ENCODE results near the gene TMIE.

The TMIE gene

GRCh38 chr3:46708401-46709156 is 7.4 kb downstream of the TMIE start:
- DNase-seq (ENCODE audit: low read depth), result no peak

- no peak for DNase-seq (ENCODE audit: low read depth)
Observed at GRCh38 chr3:46709157-46709654, 8.0 kb downstream of the TMIE start.

GRCh38 chr3:46709721-46710120 is 8.5 kb downstream of the TMIE start:
- DNase-seq (ENCODE audit: low read depth), result no peak

GRCh38 chr3:46710229-46710628 is 9.0 kb downstream of the TMIE start:
- DNase-seq (ENCODE audit: low read depth), result no peak

GRCh38 chr3:46710671-46711295 is 9.6 kb downstream of the TMIE start:
- DNase-seq (ENCODE audit: low read depth), result no peak

- DNase-seq (ENCODE audit: low read depth), result no peak
Observed at GRCh38 chr3:46711305-46711704, 10.1 kb downstream of the TMIE start.

GRCh38 chr3:46711760-46712159 is 10.6 kb downstream of the TMIE start:
- DNase-seq (ENCODE audit: low read depth), result no peak

GRCh38 chr3:46712191-46713049 is 11.2 kb downstream of the TMIE start:
- no peak for DNase-seq (ENCODE audit: low read depth)

GRCh38 chr3:46713050-46713897 is 12.1 kb downstream of the TMIE start:
- no peak for DNase-seq (ENCODE audit: low read depth)

GRCh38 chr3:46713898-46714552 is 12.8 kb downstream of the TMIE start:
- no peak for DNase-seq (ENCODE audit: low read depth)

GRCh38 chr3:46714728-46715506 is 13.7 kb downstream of the TMIE start:
- no peak for DNase-seq (ENCODE audit: low read depth)

GRCh38 chr3:46715507-46716175 is 14.4 kb downstream of the TMIE start:
- DNase-seq (ENCODE audit: low read depth), result no peak

- DNase-seq (ENCODE audit: low read depth), result no peak
Observed at GRCh38 chr3:46716461-46717441, 15.6 kb downstream of the TMIE start.

GRCh38 chr3:46717447-46718231 is 16.4 kb downstream of the TMIE start, which contains the start of gene PRSS50:
Gene PRSS50, minus strand, starts transcription at chr3:46717869. Its CDS starts 45 bp downstream, at chr3:46717824.
- DNase-seq (ENCODE audit: low read depth), result no peak

- DNase-seq (ENCODE audit: low read depth), result no peak
Observed at GRCh38 chr3:46719044-46719565, 17.9 kb downstream of the TMIE start.

GRCh38 chr3:46719735-46720271 is 18.6 kb downstream of the TMIE start:
- DNase-seq (ENCODE audit: low read depth), result no peak

- DNase-seq (ENCODE audit: low read depth), result no peak
Observed at GRCh38 chr3:46721009-46721408, 19.8 kb downstream of the TMIE start.
